ENCODE data around the gene UBE2B.
"Not testable (repeated sequence)": the region's sequence is repeated elsewhere in the genome, so short reads cannot be mapped to it uniquely, and the experiment has no call there.

The UBE2B gene

DNA sequence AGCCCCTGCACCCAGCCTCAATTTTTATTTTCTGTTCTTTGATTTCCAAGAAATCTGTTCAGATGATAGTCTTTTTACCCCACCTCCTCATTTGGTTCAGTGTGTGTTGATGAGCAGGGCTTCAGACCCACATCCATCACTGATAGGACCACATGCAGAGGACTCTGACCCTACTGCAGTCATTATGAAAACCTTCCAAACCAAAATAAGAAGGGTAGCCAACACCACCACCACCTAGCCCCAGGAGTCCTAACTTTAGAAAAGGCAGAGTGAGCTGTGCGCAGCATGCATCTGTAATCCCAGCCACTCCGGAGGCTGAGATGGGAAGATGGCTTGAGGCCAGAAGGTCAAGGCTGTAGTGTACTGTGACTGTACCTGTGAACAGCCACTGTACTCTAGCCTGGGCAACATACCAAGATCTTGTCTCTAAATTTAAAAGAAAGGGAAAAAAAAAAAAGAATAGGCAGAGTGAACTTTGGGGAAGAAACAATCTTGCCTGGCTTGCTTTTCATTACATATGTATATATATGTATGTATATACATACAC is 27.3 kb downstream of the UBE2B start:
- DNase-seq (ENCODE audit: low spot score): no peak

DNA sequence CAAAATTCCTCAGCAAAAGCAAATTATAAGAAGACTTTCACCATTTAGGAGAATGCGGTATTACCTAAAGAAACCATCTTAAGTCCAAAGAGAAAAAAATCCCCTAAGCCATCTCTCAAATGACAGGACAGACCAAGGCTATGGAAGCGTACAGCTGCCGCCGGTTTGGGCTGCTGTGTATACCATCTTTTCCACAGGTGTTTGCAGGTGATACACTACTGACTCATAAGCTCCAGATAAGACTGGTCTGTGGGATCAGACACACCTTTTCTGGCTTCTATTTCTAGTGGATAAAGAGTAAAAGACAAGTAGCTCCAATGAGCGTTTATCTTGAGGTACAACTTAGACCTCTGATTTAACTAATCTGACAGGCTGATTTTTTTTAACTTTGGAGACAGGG is 32.6 kb downstream of the UBE2B start:
- no peak for DNase-seq (ENCODE audit: low spot score)

DNA sequence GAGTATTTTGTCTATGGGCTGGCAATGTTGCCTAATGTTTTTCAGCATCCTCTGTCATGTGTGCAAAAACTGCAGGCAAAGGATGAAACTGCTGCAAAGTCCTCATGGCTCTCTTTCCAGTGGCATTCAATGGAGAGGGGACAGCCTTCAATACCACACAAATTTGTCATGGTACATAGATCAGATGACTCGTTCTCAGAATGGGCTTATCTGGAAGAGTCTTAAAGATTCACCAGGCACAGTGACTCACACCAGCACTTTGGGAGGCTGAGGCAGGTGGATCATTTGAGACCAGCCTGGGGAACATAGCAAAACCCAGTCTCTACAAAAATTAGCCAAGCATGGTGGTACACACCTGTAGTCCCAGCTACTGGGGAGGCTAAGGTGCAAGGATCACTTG is 35.0 kb downstream of the UBE2B start:
- DNase-seq (ENCODE audit: low spot score): no peak

DNA sequence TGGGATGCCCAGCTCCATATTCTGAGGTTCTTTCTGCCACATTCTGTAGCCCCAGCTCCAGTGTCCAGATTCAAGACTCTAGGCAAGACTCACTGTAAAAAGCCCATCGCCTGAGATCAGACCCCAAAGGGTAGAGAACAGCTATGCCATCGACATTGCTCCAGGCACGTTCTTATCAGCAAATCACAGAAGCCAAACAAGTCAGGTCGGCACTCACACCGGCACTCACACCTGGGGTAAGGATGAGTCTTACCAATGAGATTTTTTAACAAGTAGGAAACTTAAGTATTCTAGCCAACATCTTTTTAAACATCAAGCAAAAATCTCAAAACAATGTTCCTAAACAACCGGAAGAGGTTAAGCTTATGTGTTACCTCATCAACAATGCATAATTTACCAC is 38.0 kb downstream of the UBE2B start:
- DNase-seq (ENCODE audit: low spot score): no peak

DNA sequence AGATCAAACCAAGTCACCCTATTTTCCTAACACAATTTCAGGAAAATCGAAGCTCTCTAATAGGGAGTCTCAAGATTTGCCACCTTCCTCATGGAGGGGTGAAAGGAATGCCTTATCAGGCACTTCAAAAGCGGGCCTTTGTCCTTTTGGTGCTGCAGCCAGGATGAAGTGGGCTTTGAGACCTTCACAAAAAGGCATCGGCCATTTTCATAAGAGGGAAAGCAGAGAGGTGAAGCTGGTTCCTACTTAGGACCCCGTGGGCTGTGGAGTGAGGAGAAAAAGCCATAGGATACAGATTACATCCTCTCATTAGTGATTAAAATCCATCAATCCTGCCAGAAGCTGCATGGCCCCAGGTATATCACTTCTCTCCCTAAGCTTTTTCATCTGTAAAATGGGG is 39.5 kb downstream of the UBE2B start:
- DNase-seq (ENCODE audit: low spot score): no peak

DNA sequence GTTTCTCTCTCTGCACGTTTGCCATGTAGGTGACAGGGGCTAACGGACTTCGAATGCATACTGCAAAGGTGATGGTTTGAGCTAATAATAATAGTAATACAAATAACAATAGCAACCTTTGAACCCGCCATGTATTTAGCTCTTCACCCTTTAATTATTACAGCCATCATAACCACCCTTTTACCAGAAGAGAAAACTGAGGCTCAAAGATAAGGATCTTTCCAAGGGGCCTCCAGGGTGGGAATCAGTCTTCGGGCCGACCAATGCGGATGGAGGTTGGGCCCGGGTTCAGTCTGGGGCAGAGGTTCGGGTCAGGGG is 39.8 kb downstream of the UBE2B start:
- DNase-seq (ENCODE audit: low spot score): no peak

DNA sequence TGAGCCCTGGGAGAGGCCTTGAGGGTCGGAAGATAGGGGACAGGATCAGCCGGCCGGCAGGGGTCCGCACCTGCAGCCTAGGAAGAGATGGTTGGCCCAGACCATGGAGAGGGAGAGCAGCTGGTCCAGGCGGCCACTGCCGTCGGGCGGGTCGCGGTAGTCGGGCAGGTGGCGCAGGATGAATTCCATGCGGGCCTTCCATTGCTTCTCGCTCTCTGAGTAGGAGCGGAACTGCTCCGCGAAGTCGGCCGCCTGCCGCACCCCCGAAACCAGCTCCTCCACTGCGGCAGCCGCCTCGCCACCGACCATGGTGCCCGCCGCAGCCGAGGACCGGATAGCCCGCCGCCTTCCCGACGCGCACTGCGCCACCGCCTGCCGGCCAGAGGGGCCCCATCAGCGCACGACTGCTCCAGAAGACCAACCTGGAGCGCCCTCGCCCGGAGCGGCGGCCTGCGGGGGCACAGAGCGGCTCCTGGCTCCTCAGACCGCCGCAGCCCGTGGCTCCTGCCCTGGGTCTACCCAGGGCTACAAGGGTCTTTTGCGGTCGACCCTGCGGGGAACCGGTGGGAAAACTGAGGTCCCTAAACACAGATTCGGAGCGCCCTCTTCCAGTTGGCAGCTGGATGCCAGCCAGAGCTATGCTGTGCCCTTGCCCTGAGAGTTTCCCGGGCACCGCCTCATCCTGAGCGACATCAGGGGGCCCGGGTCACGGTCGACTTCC is 40.3 kb downstream of the UBE2B start, which contains the start of gene CDKN2AIPNL:
Gene CDKN2AIPNL (minus strand): TSS at position 336 of the 721 bp plus-strand sequence. CDS start 27 bp downstream, at position 309.
- peak; percentile 87 for DNase-seq (ENCODE audit: low spot score)

DNA sequence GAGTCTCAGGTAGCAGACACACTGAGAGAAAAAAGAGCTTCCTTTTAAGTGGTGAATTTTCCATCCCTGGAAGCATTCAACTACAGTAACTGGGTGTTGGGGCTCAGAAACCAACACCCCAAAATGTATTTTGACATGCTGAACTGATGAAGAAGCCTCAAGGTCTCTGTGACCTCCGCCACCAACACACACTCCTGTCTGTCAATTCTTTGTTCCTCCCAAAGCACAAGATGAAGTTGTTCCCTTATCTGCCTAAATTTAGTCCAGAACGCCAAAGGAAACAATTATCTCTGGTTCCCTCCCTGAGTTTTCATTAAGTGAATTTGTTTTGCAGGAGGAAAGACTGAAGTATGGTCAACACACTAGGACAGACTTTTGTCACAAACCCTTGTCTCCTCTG is 41.7 kb downstream of the UBE2B start:
- DNase-seq (ENCODE audit: low spot score): no peak

DNA sequence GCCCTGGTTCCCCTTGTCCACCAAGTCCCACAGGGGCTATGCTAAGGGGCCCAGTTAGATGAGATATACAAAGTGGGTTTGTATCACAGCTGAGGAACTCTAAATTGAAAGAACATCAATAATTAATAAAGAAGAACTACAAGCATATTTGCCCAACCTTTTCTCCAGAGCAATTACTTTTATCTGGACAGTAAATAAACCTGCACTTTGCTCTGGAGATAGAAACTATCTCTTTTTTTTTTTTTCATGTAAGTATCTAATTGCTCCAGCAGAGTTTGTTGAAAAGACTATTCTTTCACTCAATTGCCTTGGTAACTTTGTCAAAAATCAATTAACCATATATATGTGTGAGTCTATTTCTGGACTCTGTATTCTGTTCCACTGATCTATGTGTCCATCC is 46.3 kb downstream of the UBE2B start:
- no peak for DNase-seq (ENCODE audit: low spot score)

DNA sequence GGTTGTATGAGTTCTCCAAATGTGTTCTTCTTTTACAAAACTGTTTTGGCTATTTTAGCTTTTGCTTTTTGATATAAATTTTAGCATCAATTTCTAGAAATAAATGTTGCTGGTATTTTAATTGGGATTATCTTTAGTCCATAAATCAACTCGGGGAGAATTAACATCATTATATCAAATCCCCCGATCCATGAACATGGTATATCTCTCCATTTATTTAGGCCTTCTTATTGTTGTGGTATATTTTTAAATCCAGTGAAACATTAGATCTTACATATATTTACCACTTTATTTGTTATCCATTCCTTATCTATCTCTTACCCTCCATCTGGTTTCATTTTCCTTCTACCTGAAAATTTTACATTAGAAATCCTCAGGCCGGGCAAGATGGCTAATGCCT is 47.6 kb downstream of the UBE2B start:
- DNase-seq (ENCODE audit: low spot score): no peak

DNA sequence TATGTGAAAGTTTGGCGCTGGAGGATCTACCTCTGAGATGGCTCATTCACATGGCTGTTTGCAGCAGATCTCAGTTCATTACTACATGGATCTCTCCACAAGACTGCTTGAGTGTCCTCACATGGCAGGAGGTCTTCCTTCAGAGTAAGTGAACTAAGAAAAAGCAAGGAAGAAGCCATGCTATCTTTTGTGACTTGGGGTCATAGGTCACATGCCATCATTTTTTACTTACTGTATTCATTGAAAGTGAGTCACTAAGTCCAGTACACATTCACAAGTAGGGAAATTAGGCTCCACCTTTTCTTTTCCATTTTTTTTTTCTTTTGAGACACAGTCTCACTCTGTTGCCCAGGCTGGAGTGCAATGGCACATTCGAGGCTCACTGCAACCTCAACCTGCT is 49.0 kb downstream of the UBE2B start:
- DNase-seq (ENCODE audit: low spot score): no peak

DNA sequence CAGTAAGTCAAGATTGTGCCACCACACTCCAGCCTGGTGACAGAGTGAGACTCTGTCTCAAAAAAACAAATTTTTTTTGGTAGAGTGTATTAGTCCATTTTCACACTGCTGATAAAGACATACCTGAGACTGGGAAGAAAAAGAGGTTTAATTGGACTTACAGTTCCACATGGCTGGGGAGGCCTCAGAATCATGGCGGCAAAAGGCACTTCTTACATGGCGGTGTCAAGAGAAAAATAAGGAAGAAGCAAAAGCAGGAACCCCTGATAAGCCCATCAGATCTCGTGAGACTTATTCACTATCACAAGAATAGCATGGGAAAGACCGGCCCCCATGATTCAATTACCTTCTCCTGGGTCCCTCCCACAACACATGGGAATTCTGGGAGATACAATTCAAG is 49.7 kb downstream of the UBE2B start:
- not testable (repeated sequence) for DNase-seq (ENCODE audit: low spot score)

DNA sequence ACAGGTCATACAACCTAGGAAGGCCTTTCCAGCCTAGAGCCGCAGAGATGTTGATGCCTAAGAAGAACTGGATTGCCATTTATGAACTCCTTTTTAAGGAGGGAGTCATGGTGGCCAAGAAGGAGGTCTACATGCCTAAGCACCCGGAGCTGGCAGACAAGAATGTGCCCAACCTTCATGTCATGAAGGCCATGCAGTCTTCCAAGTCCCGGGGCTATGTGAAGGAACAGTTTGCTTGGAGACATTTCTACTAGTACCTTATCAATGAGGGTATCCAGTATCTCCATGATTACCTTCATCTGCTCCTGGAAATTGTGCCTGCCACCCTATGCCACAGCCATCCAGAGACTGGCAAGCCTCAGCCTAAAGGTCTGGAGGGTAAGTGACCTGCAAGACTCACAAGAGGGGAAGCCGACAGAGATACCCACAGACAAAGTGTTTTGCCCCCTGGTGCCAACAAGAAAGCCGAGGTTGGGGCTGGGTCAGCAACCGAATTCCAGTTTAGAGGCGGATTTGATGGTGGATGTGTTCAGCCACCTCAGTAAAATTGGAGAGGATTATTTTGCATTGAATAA is 51.5 kb downstream of the UBE2B start:
- DNase-seq (ENCODE audit: low spot score): no peak

DNA sequence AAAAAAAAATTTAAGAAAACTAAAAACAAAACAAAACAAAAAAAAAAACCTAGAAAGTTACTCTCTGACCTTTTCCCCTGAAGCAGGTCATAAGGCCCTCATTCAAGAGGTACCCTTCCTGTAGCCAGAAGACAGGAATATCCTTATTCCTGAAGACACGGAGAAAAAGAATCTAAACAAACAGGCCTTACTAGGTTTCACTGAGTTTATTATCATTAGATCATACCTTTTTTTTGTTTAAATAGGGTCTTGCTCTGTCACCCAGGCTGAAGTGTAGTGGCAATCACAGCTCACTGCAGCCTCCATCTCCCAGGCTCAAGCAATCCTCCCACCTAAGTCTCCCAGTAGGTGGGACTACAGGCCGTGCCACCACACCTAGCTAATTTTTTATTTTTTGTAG is 52.0 kb downstream of the UBE2B start:
- DNase-seq (ENCODE audit: low spot score): no peak

DNA sequence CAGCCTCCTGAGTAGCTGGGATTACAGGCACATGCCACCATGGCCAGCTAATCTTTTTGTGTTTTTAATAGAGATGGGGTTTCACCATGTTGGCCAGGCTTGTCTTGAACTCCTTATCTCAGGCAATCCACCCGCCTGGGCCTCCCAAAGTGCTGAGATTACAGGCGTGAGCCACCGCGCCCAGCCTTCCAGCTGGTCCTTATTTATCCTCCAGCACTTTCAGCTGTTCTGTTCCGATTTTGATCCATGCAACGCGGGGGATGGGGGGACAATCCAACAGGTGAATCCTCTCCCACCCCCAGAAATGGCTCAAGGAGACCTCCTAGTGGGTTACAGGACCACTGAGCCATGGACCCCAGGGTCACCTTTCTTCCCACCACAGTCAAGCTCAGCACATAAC is 55.0 kb downstream of the UBE2B start:
- DNase-seq (ENCODE audit: low spot score): no peak

DNA sequence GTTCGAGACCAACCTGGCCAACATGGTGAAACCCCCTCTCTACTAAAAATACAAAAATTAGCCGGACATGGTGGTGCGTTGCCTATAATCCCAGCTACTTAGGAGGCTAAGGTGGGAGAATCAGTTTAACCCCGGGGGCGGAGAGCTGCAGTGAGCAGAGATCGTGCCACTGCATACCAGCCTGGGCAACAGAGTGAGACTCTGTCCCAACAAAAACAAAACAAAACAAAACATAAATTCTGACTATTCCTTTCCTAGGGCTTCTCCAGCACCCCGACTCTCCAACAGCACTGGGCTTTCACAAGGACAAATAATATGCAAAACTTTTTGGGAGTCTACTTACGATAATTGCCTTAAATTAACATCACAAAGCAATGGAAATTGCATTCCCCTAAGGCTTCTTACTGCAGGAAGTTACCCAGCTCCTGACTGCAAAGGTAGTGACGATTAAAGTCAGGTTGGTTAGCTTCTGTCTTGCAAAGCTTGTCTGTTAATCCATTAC is 56.2 kb downstream of the UBE2B start:
- no peak for DNase-seq (ENCODE audit: low spot score)

DNA sequence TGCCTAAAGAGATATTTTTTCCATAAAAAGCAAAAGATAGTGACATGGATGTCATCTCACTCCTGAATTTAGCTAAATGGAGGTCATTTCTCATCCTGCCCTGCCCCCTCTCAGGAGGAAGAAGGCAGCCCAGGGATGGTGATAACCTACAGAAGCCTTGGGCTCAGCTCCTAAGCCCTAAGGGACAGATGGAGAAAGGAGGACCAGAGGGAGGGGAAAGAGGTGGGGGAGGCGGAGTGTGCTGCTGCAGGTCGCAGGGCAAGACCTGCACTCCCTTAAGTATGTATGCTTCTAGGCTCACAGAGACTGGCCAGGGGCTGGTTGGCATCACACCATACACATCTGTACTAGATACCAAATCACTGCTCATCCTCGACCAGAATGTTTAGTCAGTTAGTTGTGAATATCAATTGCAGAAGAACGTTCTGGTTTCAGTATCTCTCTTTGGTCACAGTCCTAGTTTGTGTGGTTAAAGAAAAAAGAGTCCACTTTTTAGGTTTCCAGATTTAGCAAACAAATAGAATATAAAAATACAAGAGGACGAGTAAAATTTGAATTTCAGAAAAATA is 58.7 kb downstream of the UBE2B start:
- no peak for DNase-seq (ENCODE audit: low spot score)

DNA sequence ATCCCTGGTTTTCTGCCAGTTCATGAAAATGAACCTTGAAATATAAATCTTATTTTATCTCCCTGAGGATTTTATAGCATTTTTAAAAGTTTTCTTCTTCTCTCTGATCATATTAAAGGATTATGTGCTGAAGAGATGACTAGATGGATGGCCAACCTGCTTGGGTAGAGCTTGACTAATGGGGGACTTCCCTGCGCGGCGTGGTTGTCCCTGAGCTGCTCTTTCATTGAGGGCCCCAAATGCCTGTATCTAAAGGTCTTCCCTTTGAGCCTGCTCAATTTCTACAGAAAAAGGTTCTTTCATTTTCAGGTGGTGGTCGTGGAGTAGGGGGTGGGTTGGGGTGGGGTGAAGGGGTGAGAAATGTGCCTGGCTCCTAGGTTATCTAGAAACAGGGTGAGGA is 60.8 kb downstream of the UBE2B start:
- DNase-seq (ENCODE audit: low spot score): no peak

DNA sequence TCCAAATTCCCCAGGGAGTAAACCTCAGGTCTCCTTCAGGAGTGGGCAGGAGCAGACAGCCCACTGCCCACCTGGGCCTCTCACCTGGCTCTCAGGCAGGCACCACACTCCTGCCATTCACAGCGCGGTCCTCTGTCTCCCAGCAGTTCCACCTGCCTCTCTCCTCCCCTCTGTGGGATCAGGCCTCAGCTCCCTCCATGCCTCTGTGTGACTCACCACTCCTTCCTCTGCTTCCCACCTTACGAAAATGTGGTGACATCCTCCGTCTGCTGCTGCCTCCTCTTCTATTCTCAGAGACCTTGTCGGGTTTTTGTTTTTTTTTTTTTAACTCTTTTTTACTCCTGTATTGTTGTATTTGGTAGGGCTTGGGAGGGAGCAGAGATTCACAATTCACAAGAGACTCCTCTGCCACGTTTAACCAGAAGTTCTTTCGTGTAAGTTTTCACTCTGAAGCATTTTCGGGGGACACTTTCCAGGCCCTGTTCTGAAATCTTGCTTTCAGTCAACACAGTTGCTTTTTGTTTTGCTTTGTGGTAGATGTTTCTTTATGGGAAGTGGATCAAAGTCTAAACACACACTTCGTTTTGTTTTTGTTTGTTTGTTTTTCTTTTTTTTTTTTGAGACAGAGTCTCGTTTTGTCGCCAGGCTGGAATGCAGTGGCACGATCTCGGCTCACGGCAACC is 61.4 kb downstream of the UBE2B start:
- no peak for DNase-seq (ENCODE audit: low spot score)

DNA sequence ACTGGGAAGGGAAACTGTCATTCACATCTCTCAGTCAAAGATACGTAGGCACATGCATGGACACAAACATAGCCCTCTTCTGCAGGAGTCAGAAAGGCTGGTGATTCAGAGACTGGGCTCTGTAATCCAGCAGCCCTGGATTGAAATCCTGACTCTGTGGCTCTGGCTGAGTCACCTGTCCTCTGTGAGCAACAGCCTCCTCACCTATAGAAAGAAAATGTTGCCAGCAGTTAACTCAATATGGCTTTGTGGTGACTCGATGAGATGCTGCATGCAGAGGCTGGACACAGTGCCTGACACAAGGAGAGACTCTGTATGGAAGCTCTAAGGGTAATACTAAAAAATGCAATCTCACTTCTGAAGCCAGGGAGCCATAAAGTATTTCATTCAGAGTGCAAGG is 64.2 kb downstream of the UBE2B start:
- DNase-seq (ENCODE audit: low spot score): no peak

DNA sequence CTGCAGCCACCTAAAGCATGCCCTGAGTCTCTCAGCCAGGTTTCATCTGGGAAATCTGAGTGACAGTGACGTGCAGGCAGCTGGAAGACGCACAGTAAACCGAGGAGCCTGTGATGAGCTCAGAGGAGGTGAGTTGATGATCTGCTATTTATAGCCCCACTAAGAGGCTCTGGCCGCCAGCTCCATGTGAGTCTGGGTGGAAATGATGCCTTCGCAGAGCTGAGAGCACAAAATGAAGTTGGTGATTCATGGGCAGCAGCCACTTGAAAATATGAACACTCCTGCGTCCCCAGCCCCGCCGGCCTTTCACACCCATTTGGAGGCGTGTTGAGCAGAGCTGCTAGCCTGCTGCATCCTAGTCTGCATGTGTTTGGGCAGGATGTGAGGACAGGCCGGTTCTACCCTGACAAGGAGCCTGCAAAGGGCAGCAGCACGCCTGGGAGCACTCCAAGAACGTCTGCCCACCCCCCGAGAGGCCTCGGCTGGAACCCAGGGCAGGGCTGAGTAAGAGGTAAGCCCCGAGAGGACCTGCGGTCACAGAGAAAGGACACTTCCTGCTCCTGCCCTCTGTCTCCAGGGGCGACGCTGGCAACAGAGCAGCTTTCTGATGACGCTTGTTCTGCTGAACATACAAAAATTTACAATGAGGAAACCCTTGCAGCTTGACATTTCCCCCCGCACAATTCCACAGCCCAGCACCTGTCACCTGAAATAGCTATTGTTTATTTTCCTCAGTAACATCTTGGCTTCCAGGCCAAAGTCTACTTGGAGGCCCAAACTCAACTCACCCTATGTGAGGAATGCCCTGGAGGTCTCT is 65.4 kb downstream of the UBE2B start:
- DNase-seq (ENCODE audit: low spot score): no peak

DNA sequence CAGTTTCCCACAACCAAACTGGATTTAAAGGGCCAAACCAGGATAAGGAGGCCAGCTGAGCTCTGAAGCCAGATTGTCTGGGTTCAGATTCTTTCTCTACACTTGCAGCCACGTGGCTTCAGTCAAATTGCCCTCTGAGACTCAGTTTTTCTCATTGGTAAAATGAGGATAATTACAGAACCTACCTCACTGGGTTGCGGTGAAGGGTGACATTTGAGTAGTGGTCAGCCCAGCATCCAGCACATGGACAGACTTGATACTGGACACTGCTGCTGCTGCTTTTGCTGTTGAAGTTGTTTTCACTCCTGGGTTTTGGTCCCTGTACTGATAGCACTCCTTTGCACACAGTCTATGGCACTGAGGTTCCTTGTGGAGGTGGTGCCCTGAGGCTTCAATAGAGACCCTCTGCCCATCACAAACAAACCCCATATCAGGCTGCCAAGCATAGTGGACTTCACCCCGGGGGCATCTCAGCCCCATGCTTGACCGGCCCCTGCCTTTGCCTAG is 66.0 kb downstream of the UBE2B start:
- DNase-seq (ENCODE audit: low spot score): no peak

Measured in NAMALWA (cell line).